Right lung (tissue), 5 donors: ENCODE results near the gene SLC25A13. TPM values are rescaled to one million over a fixed set of nuclear protein-coding genes. Genes with fewer than 3 reads are reported as not detected.
"Not testable (repeated sequence)": the region's sequence is repeated elsewhere in the genome, so short reads cannot be mapped to it uniquely, and the experiment has no call there.

Experiments used
- DNase-seq, 2 donors: peaks; one replicate each; pipeline ENCODE4 v3.0.0-alpha.2; 2013
- polyA plus RNA-seq, 5 donors: library from polyadenylated mRNA; unstranded; fragments of 120-200 nt; gene quantifications; one replicate each; pipeline versions ENCODE4 v1.2.1 to v1.2.3, GENCODE V29; 2013; ENCODE audit warnings: inconsistent platforms in 1 of 5, low replicate concordance in 1 of 5; ENCODE audit not compliant: insufficient read length in 5 of 5, insufficient read depth in 1 of 5

The SLC25A13 gene
- polyA plus RNA-seq, 5 donors: 20.8 to 27.1 (median 26.2) TPM

DNA sequence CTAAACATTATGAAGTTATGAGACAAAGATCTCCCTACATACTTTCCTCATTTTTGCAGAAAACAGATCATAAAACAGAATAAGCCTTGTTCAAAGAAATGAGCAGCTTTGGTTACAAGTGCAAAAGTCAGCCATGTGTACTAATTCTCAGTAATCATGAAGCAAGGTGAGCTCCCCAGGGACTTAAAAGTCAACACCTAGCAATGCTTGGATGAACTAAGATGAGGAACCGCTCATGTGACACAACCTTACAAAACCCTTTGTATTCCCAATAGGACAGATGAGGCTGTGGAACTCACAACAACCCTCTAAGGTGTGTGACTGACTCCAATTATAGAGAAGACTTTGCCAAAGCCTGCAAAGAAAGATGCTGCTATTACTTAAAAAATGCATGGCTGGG, 154.5 kb downstream of the SLC25A13 start:
- DNase-seq: no peak

DNA sequence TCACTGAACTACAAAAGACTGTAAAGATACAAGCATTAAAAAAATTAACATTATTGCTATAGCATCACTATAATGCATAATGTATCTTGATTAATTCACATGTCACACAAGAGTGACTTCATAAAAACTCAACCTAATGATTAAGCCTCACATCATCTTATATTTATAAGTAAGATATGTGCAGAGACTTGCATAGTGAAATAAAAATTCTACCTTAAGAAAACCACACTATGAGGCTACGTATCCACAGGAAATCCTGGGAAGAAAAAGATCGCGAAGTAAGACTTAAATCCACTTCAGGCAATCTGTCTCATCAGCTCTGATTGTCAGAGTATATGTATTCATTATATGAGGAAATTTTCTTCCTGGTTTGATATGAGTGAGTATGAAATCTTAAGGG, 160.0 kb downstream of the SLC25A13 start:
- DNase-seq: no peak

DNA sequence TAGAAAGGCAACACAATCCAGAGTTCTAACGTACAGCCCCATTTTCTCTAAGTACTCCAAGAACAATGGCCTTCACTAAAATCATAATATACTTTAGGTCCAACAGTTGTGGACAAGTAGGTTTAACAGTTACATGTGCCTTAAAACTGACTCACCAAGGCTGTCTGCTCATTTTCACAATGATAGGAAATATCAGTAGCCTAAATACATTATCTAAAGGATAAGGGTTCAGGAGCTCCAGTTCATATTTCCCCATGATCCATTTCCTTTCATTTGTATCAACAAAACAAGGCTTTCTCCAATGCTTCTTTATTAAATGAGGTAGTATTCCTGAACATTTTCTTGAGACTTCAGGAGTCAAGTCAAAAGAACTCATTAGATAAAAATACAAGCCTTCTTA, 164.0 kb downstream of the SLC25A13 start:
- no peak for DNase-seq

- DNase-seq: not testable (repeated sequence)
These were observed 167.4 kb downstream of the SLC25A13 start for GRCh38 chr7:96154506-96154905.

GRCh38 chr7:96152706-96153105, 169.2 kb downstream of the SLC25A13 start:
- no peak for DNase-seq

DNA sequence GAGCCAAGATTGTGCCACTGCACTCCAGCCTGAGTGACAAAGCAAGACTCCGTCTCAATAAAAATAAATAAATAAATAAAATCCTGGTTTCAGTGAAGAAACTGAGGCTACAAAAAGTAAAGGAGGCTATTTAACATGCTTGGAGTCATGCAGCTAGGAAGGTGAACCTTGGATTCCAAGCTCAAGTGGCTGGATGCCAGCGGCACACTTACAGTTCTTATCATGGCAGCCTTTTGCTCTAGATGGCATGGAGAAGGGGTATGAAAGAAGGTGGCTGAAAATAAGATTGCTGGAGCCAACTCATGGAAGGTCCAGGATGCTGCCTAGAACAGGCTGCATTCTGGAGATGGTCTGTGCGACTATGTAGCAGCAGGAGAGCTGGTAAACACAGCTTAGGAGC, 170.0 kb downstream of the SLC25A13 start:
- DNase-seq: no peak

DNA sequence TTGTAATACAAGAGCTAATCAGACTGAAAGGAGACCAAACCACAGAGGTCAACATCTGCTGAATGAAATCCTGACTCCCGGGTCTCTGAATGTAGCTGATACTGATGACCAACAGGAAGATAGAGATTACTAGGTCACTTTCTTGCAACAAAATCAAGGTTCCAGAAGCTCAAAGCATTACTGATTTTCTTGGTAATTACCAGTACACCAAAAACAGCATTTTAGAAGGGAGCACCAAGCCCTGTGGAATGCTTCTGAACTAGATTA, 177.7 kb downstream of the SLC25A13 start:
- DNase-seq: no peak

- DNase-seq: no peak
These were observed 178.2 kb downstream of the SLC25A13 start for GRCh38 chr7:96143495-96144259.

GRCh38 chr7:96136600-96137239, 185.2 kb downstream of the SLC25A13 start:
- DNase-seq: no peak

GRCh38 chr7:96135241-96135640, 186.7 kb downstream of the SLC25A13 start:
- DNase-seq: peak; percentile 6

DNA sequence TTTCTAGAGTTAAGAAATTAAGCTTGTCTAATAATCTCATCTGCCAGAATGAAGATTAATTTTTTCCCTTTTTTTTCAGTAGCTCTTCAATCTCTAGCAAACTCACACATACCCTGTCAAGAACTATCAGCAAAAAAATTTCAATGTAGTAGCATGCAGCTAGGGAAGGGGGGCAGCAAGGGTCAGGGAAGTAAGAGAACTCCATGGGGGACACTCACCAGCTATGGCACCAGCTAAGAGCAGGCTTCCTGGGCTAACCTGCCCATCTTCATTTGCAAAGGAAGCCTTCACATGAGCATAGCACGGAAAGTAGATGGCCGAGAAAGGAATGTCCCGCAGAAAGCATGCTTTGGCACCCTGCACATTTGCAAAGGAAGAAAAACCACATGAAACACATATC, 190.4 kb downstream of the SLC25A13 start:
- no peak for DNase-seq

DNA sequence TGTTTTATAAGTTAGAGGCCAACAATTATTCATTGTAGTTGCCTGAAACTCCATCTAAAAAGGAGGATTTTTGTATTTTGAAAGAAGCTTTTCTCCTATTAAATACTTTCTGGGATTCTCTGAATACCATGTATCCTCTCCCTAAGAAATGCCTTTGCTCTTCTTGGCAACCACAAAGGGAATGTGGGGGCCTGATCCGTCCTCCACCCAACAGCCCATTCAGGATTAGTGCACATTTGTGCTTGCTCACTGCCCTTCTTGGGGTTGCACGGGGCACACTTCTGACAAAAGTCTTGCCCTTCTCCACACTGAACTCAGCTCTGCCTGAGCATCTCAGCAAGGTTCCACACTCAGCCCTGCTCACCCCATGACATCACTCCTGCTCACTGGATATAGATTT, 194.2 kb downstream of the SLC25A13 start:
- no peak for DNase-seq

GRCh38 chr7:96126382-96126781, 195.5 kb downstream of the SLC25A13 start:
- DNase-seq: no peak

GRCh38 chr7:96122746-96123145, 199.2 kb downstream of the SLC25A13 start:
- no peak for DNase-seq

DNA sequence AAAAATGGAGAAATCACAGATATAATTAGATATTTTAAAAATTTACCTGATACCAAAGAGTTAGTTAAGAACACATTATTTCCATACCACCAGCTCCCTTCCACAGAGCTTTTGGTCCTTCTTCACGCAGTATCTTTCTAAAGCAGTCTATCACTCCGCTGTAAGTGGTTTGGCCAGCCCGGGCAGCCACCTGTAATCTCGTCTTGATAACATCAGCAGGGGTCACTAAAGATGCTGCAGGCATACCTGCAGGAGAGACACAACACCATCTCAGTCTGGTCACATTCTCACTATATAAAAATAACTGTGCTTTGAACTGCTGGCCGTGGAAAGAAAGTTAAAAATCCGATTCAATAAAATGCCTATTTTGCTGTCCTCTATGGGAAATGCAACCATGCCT, 200.1 kb downstream of the SLC25A13 start:
- no peak for DNase-seq

DNA sequence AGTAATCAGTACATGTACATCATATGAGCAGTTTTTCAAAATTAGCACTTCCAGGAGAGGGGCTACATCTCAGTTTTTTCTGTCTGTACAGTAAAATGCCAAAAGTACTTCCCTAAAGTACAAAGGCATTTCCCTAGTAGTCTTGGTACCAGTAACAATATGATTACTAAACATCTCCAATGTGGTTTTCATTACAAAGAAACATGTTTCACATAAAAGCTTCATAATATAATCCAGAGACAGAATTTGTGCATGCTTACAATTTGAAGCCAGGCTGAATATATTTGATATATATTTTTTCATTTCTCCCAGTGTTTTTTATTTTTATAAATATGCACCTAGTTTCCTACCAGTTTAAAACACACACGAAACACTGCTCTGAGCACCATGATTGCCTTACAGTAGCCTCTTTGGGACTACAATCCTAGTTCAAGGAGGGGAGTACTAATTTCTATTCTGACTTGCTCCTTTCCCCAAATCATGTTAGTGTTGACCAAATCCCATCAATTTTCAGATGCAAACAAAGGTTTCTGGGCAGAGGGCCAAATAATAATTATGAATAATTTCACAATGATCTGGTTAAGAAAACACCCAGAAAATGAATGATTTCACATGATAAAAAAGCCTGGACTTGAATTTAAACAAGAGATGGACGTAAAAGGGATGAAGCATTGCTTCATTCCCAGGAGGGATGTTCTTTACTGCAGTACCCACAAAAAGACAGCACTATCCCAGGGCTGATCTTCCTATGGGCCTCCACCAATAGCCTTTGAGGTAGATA, 201.3 kb downstream of the SLC25A13 start:
- no peak for DNase-seq

- no peak for DNase-seq
These were observed 203.4 kb downstream of the SLC25A13 start for GRCh38 chr7:96118449-96119001.

DNA sequence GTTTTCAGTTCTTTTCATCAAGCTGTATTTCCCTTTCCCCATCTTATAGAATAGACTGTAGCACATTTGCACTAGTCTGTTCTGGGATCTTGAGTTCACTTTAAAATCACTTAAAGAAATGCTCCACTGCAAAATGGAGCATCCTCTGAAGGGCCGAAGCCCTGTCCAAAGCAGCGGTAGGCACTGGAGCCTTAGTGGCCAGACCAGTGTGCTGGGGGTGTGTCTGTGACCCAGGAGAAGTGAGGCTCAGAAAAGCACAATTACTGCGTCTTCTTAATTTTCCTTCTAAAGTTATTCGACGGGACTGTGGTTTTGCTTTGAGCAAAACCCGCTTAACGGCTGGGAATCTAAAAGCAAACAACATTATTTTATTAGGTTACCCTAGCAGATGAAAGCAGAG, 205.7 kb downstream of the SLC25A13 start:
- no peak for DNase-seq

DNA sequence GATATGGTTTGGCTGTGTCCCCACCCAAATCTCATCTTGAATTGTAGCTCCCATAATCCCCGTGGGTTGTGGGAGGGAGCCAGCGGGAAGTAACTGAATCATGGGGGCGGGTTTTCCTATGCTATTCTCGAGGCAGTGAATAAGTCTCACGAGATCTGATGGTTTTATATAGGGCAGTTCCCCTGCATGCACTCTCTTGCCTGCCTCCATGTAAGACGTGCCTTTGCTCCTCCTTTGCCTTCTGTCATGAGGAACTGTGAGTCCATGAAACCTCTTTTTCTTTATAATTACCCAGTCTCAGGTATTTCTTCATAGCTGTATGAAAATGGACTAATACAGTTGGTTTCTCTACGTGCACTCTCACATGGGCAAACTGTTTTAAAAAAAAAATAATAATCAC, 207.7 kb downstream of the SLC25A13 start:
- DNase-seq: no peak

DNA sequence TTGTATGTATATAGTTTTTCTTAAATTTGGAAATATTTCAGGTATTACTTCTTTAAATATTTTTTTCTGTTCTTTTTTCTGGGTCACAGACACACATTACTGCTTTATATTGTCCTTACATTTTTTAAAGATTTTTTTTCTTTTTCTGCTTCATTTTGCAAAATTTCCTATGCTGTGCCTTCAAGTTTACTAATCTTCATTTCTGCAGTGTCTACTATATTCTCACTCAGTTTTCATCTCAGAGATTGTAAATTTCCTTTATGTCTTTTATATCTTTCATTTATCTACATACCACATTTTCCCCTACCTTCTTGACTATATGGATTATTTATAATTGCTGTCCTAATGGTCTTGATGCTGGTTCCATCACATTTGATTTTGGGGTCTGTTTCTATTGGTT, 210.5 kb downstream of the SLC25A13 start:
- no peak for DNase-seq

DNA sequence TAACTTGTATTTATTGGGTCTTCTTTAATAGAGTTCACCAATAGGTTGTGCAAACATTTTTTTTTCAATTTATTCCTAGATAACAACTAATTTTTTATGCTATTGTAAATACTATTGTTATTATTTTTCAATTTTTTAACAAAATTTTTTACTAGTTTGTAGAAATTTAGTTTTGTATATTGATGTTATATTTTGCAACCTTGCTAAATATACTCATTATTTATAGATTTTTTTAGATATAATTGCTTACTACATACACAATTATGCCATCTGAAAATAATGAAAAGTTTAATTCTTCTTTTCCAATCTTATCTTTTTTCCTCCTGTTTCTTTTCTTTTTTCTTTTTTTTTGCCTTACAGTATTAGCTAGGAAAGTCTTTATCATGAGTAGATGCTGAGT, 216.9 kb downstream of the SLC25A13 start:
- no peak for DNase-seq

DNA sequence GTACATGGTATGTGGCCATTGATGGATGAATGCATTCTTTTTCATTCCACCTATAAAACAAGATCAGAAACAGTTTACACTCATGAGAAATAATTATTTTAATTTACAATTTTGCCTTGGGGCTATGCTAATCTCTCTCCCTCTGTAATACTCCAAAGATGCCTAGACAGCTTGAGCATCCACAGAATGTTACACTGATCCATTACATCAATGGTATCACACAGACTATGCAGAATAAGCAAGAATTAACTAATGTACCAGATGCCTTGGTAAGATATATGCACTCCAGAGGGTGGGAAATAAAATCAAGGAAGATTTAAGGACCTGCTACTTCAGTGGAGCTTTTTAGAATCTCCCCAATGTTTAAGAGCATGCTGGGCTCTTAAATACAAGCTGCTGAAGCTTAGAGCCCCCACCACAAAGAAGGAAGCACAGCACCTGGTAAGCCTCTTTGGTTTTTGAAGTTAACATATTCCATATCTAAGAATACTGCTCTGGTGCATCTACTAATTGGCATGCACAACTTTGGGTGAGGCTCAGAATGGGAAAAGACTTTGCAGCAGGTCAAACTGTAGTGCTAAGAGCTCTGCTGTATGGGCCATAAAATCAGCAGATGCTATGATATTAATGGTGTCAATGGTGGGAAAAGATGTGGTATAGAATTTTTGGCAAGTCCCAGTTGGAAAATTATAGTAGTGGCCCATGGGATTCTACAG, 219.6 kb downstream of the SLC25A13 start:
- no peak for DNase-seq
